T-helper 17 cell (primary cell): ENCODE data around the gene ROR1. TPM values are rescaled to one million over a fixed set of nuclear protein-coding genes. Genes with fewer than 3 reads are reported as not detected.

Experiments used
- ATAC-seq: fragments of 150-1000 bp; cut with Tn5 transposase; 2 replicates; pipeline ENCODE4 v1.10.0; 2021; ENCODE audit warnings: mild to moderate bottlenecking, moderate library complexity
- DNase-seq, 3 donors: peaks; one replicate each; pipeline versions ENCODE4 v3.0.0 to v3.0.0-alpha.2; 2020 to 2021
- H3K9me3 ChIP-seq: one replicate; pipeline ENCODE4 v1.7.0; 2013; ENCODE audit warnings: low read length, mild to moderate bottlenecking; ENCODE audit not compliant: control insufficient read depth, poor library complexity, severe bottlenecking
- H3K27ac Mint-ChIP-seq: one replicate; pipeline ENCODE4 v1.8.0; 2022; ENCODE audit warnings: mild to moderate bottlenecking, moderate library complexity, mixed read lengths
- H3K27me3 Mint-ChIP-seq: one replicate; pipeline ENCODE4 v1.8.0; 2022; ENCODE audit warnings: mixed read lengths
- H3K36me3 Mint-ChIP-seq: one replicate; pipeline ENCODE4 v1.8.0; 2022; ENCODE audit warnings: low read depth, mixed read lengths
- H3K4me1 Mint-ChIP-seq: one replicate; pipeline ENCODE4 v1.8.0; 2022; ENCODE audit warnings: mild to moderate bottlenecking, mixed read lengths
- H3K4me3 Mint-ChIP-seq: one replicate; pipeline ENCODE4 v1.8.0; 2022; ENCODE audit warnings: mild to moderate bottlenecking, moderate library complexity, mixed read lengths
- total RNA-seq, 4 donors: library from RNA in 2 of 4; stranded (reverse) in 2 of 4; gene quantifications; one replicate each; pipeline ENCODE4 v1.2.3 and lab custom pipeline; 2022 to 2026

Gene ROR1
- total RNA-seq, 2 donors from 2014 or later, result not detected

GRCh38 chr1:64161357-64161941 is 387.6 kb downstream of the ROR1 start:
- no peak for DNase-seq
- Mint-ChIP-seq H3K27me3 (peaks cover 44% of the 10 kb centered on the region), H3K27ac (no peak overlapping the region), H3K4me1 (no peaks in the 10 kb centered on the region), H3K36me3 (no peaks in the 10 kb centered on the region), H3K4me3 (no peak overlapping the region)
- no peak for ATAC-seq
- no peaks in the 10 kb centered on the region for H3K9me3 ChIP-seq

- H3K36me3 Mint-ChIP-seq, result no peaks in the 10 kb centered on the region
- no peaks in the 10 kb centered on the region for H3K9me3 ChIP-seq
- no peak overlapping the region for H3K4me3 Mint-ChIP-seq
- DNase-seq, result no peak
- H3K27me3 Mint-ChIP-seq, result peaks cover 47% of the 10 kb centered on the region
- ATAC-seq, result no peak
- H3K4me1 Mint-ChIP-seq, result no peaks in the 10 kb centered on the region
- no peak overlapping the region for H3K27ac Mint-ChIP-seq
These were observed 388.3 kb downstream of the ROR1 start for GRCh38 chr1:64162151-64162550.

- H3K36me3 Mint-ChIP-seq, result no peaks in the 10 kb centered on the region
- no peak overlapping the region for H3K4me3 Mint-ChIP-seq
- DNase-seq, result no peak
- H3K9me3 ChIP-seq, result peaks cover 2% of the 10 kb centered on the region
- H3K27ac Mint-ChIP-seq, result no peak overlapping the region
- no peak for ATAC-seq
- no peaks in the 10 kb centered on the region for H3K4me1 Mint-ChIP-seq
- peaks cover 48% of the 10 kb centered on the region for H3K27me3 Mint-ChIP-seq
These were observed 389.0 kb downstream of the ROR1 start for GRCh38 chr1:64162804-64163203.

GRCh38 chr1:64163431-64163830 is 389.6 kb downstream of the ROR1 start:
- H3K9me3 ChIP-seq, result peaks cover 2% of the 10 kb centered on the region
- H3K4me1 Mint-ChIP-seq, result no peaks in the 10 kb centered on the region
- no peaks in the 10 kb centered on the region for H3K36me3 Mint-ChIP-seq
- no peak overlapping the region for H3K4me3 Mint-ChIP-seq
- no peak for DNase-seq
- ATAC-seq, result no peak
- H3K27me3 Mint-ChIP-seq, result peaks cover 52% of the 10 kb centered on the region
- no peak overlapping the region for H3K27ac Mint-ChIP-seq

- H3K27ac Mint-ChIP-seq, result no peak overlapping the region
- no peak for ATAC-seq
- peaks cover 50% of the 10 kb centered on the region for H3K27me3 Mint-ChIP-seq
- no peak for DNase-seq
- H3K4me1 Mint-ChIP-seq, result no peaks in the 10 kb centered on the region
- H3K9me3 ChIP-seq, result peaks cover 2% of the 10 kb centered on the region
- no peak overlapping the region for H3K4me3 Mint-ChIP-seq
- no peaks in the 10 kb centered on the region for H3K36me3 Mint-ChIP-seq
These were observed 390.2 kb downstream of the ROR1 start for GRCh38 chr1:64163970-64164369.

GRCh38 chr1:64166629-64167028 is 392.8 kb downstream of the ROR1 start:
- no peak overlapping the region for H3K27ac Mint-ChIP-seq

GRCh38 chr1:64167176-64167575 is 393.4 kb downstream of the ROR1 start:
- no peak overlapping the region for H3K4me3 Mint-ChIP-seq
- H3K36me3 Mint-ChIP-seq, result peaks cover 3% of the 10 kb centered on the region
- H3K9me3 ChIP-seq, result peaks cover 2% of the 10 kb centered on the region
- no peaks in the 10 kb centered on the region for H3K4me1 Mint-ChIP-seq
- ATAC-seq (no peak), DNase-seq (no peak)
- H3K27ac Mint-ChIP-seq, result no peak overlapping the region
- peaks cover 40% of the 10 kb centered on the region for H3K27me3 Mint-ChIP-seq

More at GRCh38 chr1:64166629-64167028, 392.8 kb downstream of the ROR1 start:
- H3K36me3 Mint-ChIP-seq, result peaks cover 3% of the 10 kb centered on the region
- peaks cover 2% of the 10 kb centered on the region for H3K9me3 ChIP-seq
- ATAC-seq (no peak), DNase-seq (no peak)
- peaks cover 46% of the 10 kb centered on the region for H3K27me3 Mint-ChIP-seq
- H3K4me3 Mint-ChIP-seq, result no peak overlapping the region
- H3K4me1 Mint-ChIP-seq, result no peaks in the 10 kb centered on the region

- peaks cover 47% of the 10 kb centered on the region for H3K27me3 Mint-ChIP-seq
- no peak overlapping the region for H3K27ac Mint-ChIP-seq
- DNase-seq (no peak), ATAC-seq (no peak)
- peaks cover 2% of the 10 kb centered on the region for H3K9me3 ChIP-seq
- H3K36me3 Mint-ChIP-seq, result peaks cover 3% of the 10 kb centered on the region
- H3K4me3 Mint-ChIP-seq, result no peak overlapping the region
- H3K4me1 Mint-ChIP-seq, result no peaks in the 10 kb centered on the region
These were observed 397.4 kb downstream of the ROR1 start for GRCh38 chr1:64171246-64171645.

- peaks cover 3% of the 10 kb centered on the region for H3K36me3 Mint-ChIP-seq
- no peak for ATAC-seq
- DNase-seq, result no peak
These were observed 398.0 kb downstream of the ROR1 start for GRCh38 chr1:64171797-64172281.

GRCh38 chr1:64172458-64172983 is 398.7 kb downstream of the ROR1 start:
- H3K9me3 ChIP-seq, result peaks cover under 1% of the 10 kb centered on the region
- H3K36me3 Mint-ChIP-seq, result peaks cover 3% of the 10 kb centered on the region
- ATAC-seq, result no peak
- H3K4me1 Mint-ChIP-seq, result no peaks in the 10 kb centered on the region
- H3K4me3 Mint-ChIP-seq, result no peak overlapping the region
- DNase-seq, result no peak
- peaks cover 41% of the 10 kb centered on the region for H3K27me3 Mint-ChIP-seq
- H3K27ac Mint-ChIP-seq, result no peak overlapping the region

More at GRCh38 chr1:64171797-64172281, 398.0 kb downstream of the ROR1 start:
- no peak overlapping the region for H3K27ac Mint-ChIP-seq
- H3K9me3 ChIP-seq, result peaks cover 2% of the 10 kb centered on the region
- no peak overlapping the region for H3K4me3 Mint-ChIP-seq
- no peaks in the 10 kb centered on the region for H3K4me1 Mint-ChIP-seq
- peaks cover 45% of the 10 kb centered on the region for H3K27me3 Mint-ChIP-seq

- no peak for DNase-seq
These were observed 399.6 kb downstream of the ROR1 start for GRCh38 chr1:64173336-64173940.

GRCh38 chr1:64175639-64176038 is 401.8 kb downstream of the ROR1 start:
- H3K9me3 ChIP-seq, result no peaks in the 10 kb centered on the region
- no peak for DNase-seq
- Mint-ChIP-seq H3K36me3 (peaks cover 3% of the 10 kb centered on the region), H3K27ac (no peak overlapping the region), H3K4me1 (no peaks in the 10 kb centered on the region), H3K4me3 (no peak overlapping the region), H3K27me3 (peaks cover 38% of the 10 kb centered on the region)
- ATAC-seq, result no peak

More at GRCh38 chr1:64173336-64173940, 399.6 kb downstream of the ROR1 start:
- H3K4me1 Mint-ChIP-seq, result no peaks in the 10 kb centered on the region
- ATAC-seq, result no peak
- H3K9me3 ChIP-seq, result no peaks in the 10 kb centered on the region
- H3K27me3 Mint-ChIP-seq, result peaks cover 44% of the 10 kb centered on the region
- no peak overlapping the region for H3K4me3 Mint-ChIP-seq
- no peak overlapping the region for H3K27ac Mint-ChIP-seq
- peaks cover 3% of the 10 kb centered on the region for H3K36me3 Mint-ChIP-seq

GRCh38 chr1:64176659-64177058 is 402.8 kb downstream of the ROR1 start:
- ATAC-seq (no peak), DNase-seq (no peak)
- Mint-ChIP-seq H3K27ac (no peak overlapping the region), H3K4me1 (no peaks in the 10 kb centered on the region), H3K27me3 (peaks cover 31% of the 10 kb centered on the region), H3K4me3 (no peak overlapping the region), H3K36me3 (no peaks in the 10 kb centered on the region)
- no peaks in the 10 kb centered on the region for H3K9me3 ChIP-seq

GRCh38 chr1:64179588-64179987 is 405.8 kb downstream of the ROR1 start:
- Mint-ChIP-seq H3K4me1 (no peaks in the 10 kb centered on the region), H3K27me3 (peaks cover 20% of the 10 kb centered on the region), H3K27ac (no peak overlapping the region), H3K36me3 (no peaks in the 10 kb centered on the region), H3K4me3 (no peak overlapping the region)
- H3K9me3 ChIP-seq, result no peaks in the 10 kb centered on the region
- DNase-seq, result no peak
- no peak for ATAC-seq
